HEK293 (cell line): ENCODE measurements around the gene FAM76B.

Source experiments
- PRDM1 ChIP-seq: fragments of 450-650 bp; formaldehyde crosslinking; IDR thresholded peaks from 2 replicates; pipeline ENCODE4; 2016; ENCODE audit warnings: missing biosample characterization, missing genetic modification characterization
- TCF7L2 ChIP-seq: IDR thresholded peaks from 2 replicates; pipeline ENCODE4 v1.6.1; 2011; ENCODE audit warnings: low read depth, mild to moderate bottlenecking, inconsistent platforms, low read length, moderate library complexity, borderline replicate concordance
- ZBTB21 ChIP-seq: fragments of 450-650 bp; formaldehyde crosslinking; IDR thresholded peaks from 2 replicates; pipeline ENCODE4 v1.5.1; 2017; ENCODE audit warnings: missing biosample characterization, missing genetic modification characterization
- ZNF521 ChIP-seq: fragments of 450-650 bp; formaldehyde crosslinking; IDR thresholded peaks from 2 replicates; pipeline ENCODE4 v1.5.1; 2017; ENCODE audit warnings: missing biosample characterization, mild to moderate bottlenecking, missing genetic modification characterization
- ZNF670 ChIP-seq: fragments of 450-650 bp; formaldehyde crosslinking; IDR thresholded peaks from 2 replicates; pipeline ENCODE4 v1.5.1; 2016; ENCODE audit warnings: missing biosample characterization, missing genetic modification characterization, low read depth
- TF ChIP-seq, protein P1 (sequence below): fragments of 450-650 bp; formaldehyde crosslinking; IDR thresholded peaks from 2 replicates; pipeline ENCODE4 v1.5.1; 2016; ENCODE audit warnings: missing biosample characterization, missing genetic modification characterization
- TF ChIP-seq, protein P2 (sequence below): fragments of 450-650 bp; formaldehyde crosslinking; IDR thresholded peaks from 2 replicates; pipeline ENCODE4 v1.5.1; 2017; ENCODE audit warnings: missing biosample characterization, mild to moderate bottlenecking, missing genetic modification characterization, moderate library complexity

DNA sequence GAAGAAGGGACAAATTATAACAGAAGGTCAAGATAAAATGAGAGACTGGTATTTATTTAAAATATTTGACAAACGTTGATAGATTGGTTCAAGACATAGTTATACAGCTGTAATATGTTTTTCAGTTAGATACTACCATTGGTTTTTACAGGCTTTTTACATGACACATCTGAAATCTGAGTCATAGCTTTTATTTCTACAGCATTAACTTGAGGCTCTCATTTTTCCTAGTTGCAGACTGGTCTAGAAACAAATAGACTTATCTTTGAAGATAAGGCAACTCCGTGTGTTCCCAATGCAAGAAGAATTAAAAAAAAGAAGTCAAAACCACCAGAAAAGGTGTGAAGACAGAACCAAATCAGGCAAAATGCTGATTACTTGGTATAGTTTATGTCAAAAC is 32.1 kb upstream of the FAM76B start:
- TF ChIP-seq ZBTB21 (tag by site-specific recombination) (no peak), ZNF670 (tag by site-specific recombination) (no peak), PRDM1 (tag by site-specific recombination) (no peak), ZNF521 (tag by site-specific recombination) (no peak), TCF7L2 (no peak)
- TF ChIP-seq, protein P1, sequence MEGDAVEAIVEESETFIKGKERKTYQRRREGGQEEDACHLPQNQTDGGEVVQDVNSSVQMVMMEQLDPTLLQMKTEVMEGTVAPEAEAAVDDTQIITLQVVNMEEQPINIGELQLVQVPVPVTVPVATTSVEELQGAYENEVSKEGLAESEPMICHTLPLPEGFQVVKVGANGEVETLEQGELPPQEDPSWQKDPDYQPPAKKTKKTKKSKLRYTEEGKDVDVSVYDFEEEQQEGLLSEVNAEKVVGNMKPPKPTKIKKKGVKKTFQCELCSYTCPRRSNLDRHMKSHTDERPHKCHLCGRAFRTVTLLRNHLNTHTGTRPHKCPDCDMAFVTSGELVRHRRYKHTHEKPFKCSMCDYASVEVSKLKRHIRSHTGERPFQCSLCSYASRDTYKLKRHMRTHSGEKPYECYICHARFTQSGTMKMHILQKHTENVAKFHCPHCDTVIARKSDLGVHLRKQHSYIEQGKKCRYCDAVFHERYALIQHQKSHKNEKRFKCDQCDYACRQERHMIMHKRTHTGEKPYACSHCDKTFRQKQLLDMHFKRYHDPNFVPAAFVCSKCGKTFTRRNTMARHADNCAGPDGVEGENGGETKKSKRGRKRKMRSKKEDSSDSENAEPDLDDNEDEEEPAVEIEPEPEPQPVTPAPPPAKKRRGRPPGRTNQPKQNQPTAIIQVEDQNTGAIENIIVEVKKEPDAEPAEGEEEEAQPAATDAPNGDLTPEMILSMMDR (tag by site-specific recombination), result no peak
- TF ChIP-seq, protein P2, sequence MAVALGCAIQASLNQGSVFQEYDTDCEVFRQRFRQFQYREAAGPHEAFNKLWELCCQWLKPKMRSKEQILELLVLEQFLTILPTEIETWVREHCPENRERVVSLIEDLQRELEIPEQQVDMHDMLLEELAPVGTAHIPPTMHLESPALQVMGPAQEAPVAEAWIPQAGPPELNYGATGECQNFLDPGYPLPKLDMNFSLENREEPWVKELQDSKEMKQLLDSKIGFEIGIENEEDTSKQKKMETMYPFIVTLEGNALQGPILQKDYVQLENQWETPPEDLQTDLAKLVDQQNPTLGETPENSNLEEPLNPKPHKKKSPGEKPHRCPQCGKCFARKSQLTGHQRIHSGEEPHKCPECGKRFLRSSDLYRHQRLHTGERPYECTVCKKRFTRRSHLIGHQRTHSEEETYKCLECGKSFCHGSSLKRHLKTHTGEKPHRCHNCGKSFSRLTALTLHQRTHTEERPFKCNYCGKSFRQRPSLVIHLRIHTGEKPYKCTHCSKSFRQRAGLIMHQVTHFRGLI, result no peak
